ENCODE results near the gene PTPRU. TPM values are rescaled to one million over a fixed set of nuclear protein-coding genes. Genes with fewer than 3 reads are reported as not detected.

PTPRU gene
- total RNA-seq, 1 experiment from 2014 or later = 25.7 TPM

GRCh38 chr1:29284961-29285560 lies 48.7 kb downstream of the PTPRU start:
- DNase-seq (no peak), ATAC-seq (no peak)
- Histone ChIP-seq H3K4me2 (ENCODE audit: low read length) (no peak overlapping the region), H3K9ac (ENCODE audit: low read length) (no peak overlapping the region), H3K4me3 (ENCODE audit: low read length) (no peak overlapping the region), H2AFZ (ENCODE audit: low read length) (no peak overlapping the region), H3K4me1 (ENCODE audit: insufficient read depth, low read length) (peaks cover 13% of the 10 kb centered on the region), H4K20me1 (ENCODE audit: low read length) (no peaks in the 10 kb centered on the region), H3K79me2 (ENCODE audit: low read length) (no peaks in the 10 kb centered on the region), H3F3A (ENCODE audit: low read length, unreplicated experiment) (no peaks in the 10 kb centered on the region), H3K9me3 (ENCODE audit: low read length) (no peaks in the 10 kb centered on the region), H3K27ac (ENCODE audit: low read length) (no peak overlapping the region), H3K36me3 (ENCODE audit: low read depth, low read length) (no peaks in the 10 kb centered on the region), H3K27me3 (ENCODE audit: low read length) (no peaks in the 10 kb centered on the region), H3K9me2 (replicated peaks; ENCODE audit: low read length) (no peaks in the 10 kb centered on the region)
- no peak for TF ChIP-seq EZH2phosphoT487 (IDR thresholded peaks at IDR 0.05; ENCODE audit: borderline replicate concordance, low read length)
- TF ChIP-seq EZH2 (IDR thresholded peaks at IDR 0.05; ENCODE audit: low read length, unreplicated experiment) = no peak
- TF ChIP-seq CTCF (conservative IDR thresholded peaks at IDR 0.05; ENCODE audit: low read depth, low read length) = no peak
- ChIA-PET CTCF (no interaction called here), POLR2A (ENCODE audit: unreplicated experiment) (interaction anchor here (0.6 kb wide), 1 partner anchor 8 kb away, joined by 4 read pairs; no protein-coding TSS in a partner anchor)
- intact Hi-C loops (cut with micrococcal nuclease) = no loop called here
- no TSS peak for BruUV-seq (replicated peaks)

GRCh38 chr1:29285771-29286170 lies 49.4 kb downstream of the PTPRU start:
- Histone ChIP-seq H4K20me1 (ENCODE audit: low read length) (no peaks in the 10 kb centered on the region), H3K27ac (ENCODE audit: low read length) (no peak overlapping the region), H3K79me2 (ENCODE audit: low read length) (no peaks in the 10 kb centered on the region), H3K36me3 (ENCODE audit: low read depth, low read length) (no peaks in the 10 kb centered on the region), H2AFZ (ENCODE audit: low read length) (no peak overlapping the region), H3K27me3 (ENCODE audit: low read length) (no peaks in the 10 kb centered on the region), H3K4me2 (ENCODE audit: low read length) (no peak overlapping the region), H3K4me3 (ENCODE audit: low read length) (no peak overlapping the region), H3K4me1 (ENCODE audit: insufficient read depth, low read length) (peaks cover 6% of the 10 kb centered on the region), H3K9ac (ENCODE audit: low read length) (no peak overlapping the region), H3K9me3 (ENCODE audit: low read length) (no peaks in the 10 kb centered on the region), H3F3A (ENCODE audit: low read length, unreplicated experiment) (no peaks in the 10 kb centered on the region), H3K9me2 (replicated peaks; ENCODE audit: low read length) (no peaks in the 10 kb centered on the region)
- ChIA-PET POLR2A (ENCODE audit: unreplicated experiment) (no interaction called here), CTCF (no interaction called here)
- ATAC-seq (no peak), DNase-seq (no peak)
- no peak for TF ChIP-seq EZH2 (IDR thresholded peaks at IDR 0.05; ENCODE audit: low read length, unreplicated experiment)
- no peak for TF ChIP-seq EZH2phosphoT487 (IDR thresholded peaks at IDR 0.05; ENCODE audit: borderline replicate concordance, low read length)
- no peak for TF ChIP-seq CTCF (conservative IDR thresholded peaks at IDR 0.05; ENCODE audit: low read depth, low read length)
- no TSS peak for BruUV-seq (replicated peaks)
- intact Hi-C loops (cut with micrococcal nuclease) = no loop called here

- CTCF ChIA-PET = no interaction called here
- H2AFZ ChIP-seq (ENCODE audit: low read length) = no peak overlapping the region
- TF ChIP-seq EZH2 (IDR thresholded peaks at IDR 0.05; ENCODE audit: low read length, unreplicated experiment) (no peak), CTCF (conservative IDR thresholded peaks at IDR 0.05; ENCODE audit: low read depth, low read length) (no peak), EZH2phosphoT487 (IDR thresholded peaks at IDR 0.05; ENCODE audit: borderline replicate concordance, low read length) (no peak)
- no peak overlapping the region for H3K4me2 ChIP-seq (ENCODE audit: low read length)
- ATAC-seq = no peak
- no peaks in the 10 kb centered on the region for H3K79me2 ChIP-seq (ENCODE audit: low read length)
- H3K9ac ChIP-seq (ENCODE audit: low read length) = no peak overlapping the region
- H3F3A ChIP-seq (ENCODE audit: low read length, unreplicated experiment) = no peaks in the 10 kb centered on the region
- H3K36me3 ChIP-seq (ENCODE audit: low read depth, low read length) = no peaks in the 10 kb centered on the region
- no peak overlapping the region for H3K27ac ChIP-seq (ENCODE audit: low read length)
- H4K20me1 ChIP-seq (ENCODE audit: low read length) = no peaks in the 10 kb centered on the region
- no peak for DNase-seq
- intact Hi-C loops (cut with micrococcal nuclease) = no loop called here
- H3K9me2 ChIP-seq (replicated peaks; ENCODE audit: low read length) = no peaks in the 10 kb centered on the region
- H3K9me3 ChIP-seq (ENCODE audit: low read length) = no peaks in the 10 kb centered on the region
- POLR2A ChIA-PET (ENCODE audit: unreplicated experiment) = no interaction called here
- H3K4me1 ChIP-seq (ENCODE audit: insufficient read depth, low read length) = peaks cover under 1% of the 10 kb centered on the region; the same call in 1 of the 2 replicates
- H3K4me3 ChIP-seq (ENCODE audit: low read length) = no peak overlapping the region
- no TSS peak for BruUV-seq (replicated peaks)
- no peaks in the 10 kb centered on the region for H3K27me3 ChIP-seq (ENCODE audit: low read length)
Observed at GRCh38 chr1:29286194-29286767, 50.0 kb downstream of the PTPRU start.
